Neutrophil (primary cell): ENCODE data around the gene CTNNAL1.

Experiments
- H3K27ac ChIP-seq: fragments of 200-600 bp; sonication (generic); 2 replicates; pipeline ENCODE4 v1.5.1; 2016; ENCODE audit warnings: mild to moderate bottlenecking, moderate library complexity
- H3K27me3 ChIP-seq: fragments of 200-600 bp; sonication (generic); 2 replicates; pipeline ENCODE4 v1.6.0; 2016; ENCODE audit warnings: mild to moderate bottlenecking
- H3K36me3 ChIP-seq: fragments of 200-600 bp; sonication (generic); 2 replicates; pipeline ENCODE4 v1.5.1; 2017
- H3K4me1 ChIP-seq, 2 experiments: fragments of 200-600 bp in 1 of 2; sonication (generic) in 1 of 2; 1 replicate in 1 of 2; 2 replicates in 1 of 2; pipeline versions ENCODE4 v1.5.1 to v1.6.1; 2013 to 2016; ENCODE audit warnings: low read depth in 1 of 2, low read length in 1 of 2, mild to moderate bottlenecking in 1 of 2, moderate library complexity in 1 of 2; ENCODE audit not compliant: control insufficient read depth in 1 of 2, insufficient read depth in 1 of 2
- H3K4me3 ChIP-seq, 2 experiments: fragments of 200-600 bp in 1 of 2; sonication (generic) in 1 of 2; 1 replicate in 1 of 2; 2 replicates in 1 of 2; pipeline ENCODE4 v1.5.1; 2013 to 2016; ENCODE audit warnings: low read depth in 1 of 2, low read length in 1 of 2, mild to moderate bottlenecking in 1 of 2, moderate library complexity in 1 of 2
- H3K9me3 ChIP-seq: fragments of 200-600 bp; sonication (generic); 2 replicates; pipeline ENCODE4 v1.5.1; 2016
- TF ChIP-seq, protein P1 (sequence below): fragments of 200-600 bp; sonication (generic); IDR thresholded peaks from 2 replicates; pipeline ENCODE4 v1.5.1; 2016; ENCODE audit warnings: antibody characterized with exemption

The CTNNAL1 gene

DNA sequence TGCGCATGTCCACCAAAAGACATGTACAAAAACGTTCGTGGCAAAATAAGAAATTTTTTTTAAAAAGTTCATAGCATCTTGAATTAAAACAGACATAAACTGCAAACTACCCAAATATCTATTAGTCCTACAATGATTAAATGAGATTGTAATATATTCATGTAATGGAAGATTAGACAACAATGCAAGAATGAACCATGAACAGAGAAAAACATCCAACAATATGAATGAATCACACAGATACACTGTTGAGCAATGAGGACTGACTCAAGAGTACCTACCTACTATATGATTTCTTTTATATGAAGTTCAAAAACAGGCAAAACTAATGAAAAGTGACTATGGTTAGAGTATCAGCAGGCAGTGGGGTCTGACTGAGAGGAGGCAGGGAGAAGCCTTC, 17.9 kb upstream of the CTNNAL1 start:
- H3K9me3 ChIP-seq, result no peaks in the 10 kb centered on the region
- TF ChIP-seq, protein P1, sequence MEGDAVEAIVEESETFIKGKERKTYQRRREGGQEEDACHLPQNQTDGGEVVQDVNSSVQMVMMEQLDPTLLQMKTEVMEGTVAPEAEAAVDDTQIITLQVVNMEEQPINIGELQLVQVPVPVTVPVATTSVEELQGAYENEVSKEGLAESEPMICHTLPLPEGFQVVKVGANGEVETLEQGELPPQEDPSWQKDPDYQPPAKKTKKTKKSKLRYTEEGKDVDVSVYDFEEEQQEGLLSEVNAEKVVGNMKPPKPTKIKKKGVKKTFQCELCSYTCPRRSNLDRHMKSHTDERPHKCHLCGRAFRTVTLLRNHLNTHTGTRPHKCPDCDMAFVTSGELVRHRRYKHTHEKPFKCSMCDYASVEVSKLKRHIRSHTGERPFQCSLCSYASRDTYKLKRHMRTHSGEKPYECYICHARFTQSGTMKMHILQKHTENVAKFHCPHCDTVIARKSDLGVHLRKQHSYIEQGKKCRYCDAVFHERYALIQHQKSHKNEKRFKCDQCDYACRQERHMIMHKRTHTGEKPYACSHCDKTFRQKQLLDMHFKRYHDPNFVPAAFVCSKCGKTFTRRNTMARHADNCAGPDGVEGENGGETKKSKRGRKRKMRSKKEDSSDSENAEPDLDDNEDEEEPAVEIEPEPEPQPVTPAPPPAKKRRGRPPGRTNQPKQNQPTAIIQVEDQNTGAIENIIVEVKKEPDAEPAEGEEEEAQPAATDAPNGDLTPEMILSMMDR, result no peak
- peaks cover 23% of the 10 kb centered on the region for H3K36me3 ChIP-seq
- H3K4me1 ChIP-seq, result no peaks in the 10 kb centered on the region
- no peak overlapping the region for H3K4me3 ChIP-seq
- no peak overlapping the region for H3K27ac ChIP-seq
- H3K27me3 ChIP-seq, result no peaks in the 10 kb centered on the region

DNA sequence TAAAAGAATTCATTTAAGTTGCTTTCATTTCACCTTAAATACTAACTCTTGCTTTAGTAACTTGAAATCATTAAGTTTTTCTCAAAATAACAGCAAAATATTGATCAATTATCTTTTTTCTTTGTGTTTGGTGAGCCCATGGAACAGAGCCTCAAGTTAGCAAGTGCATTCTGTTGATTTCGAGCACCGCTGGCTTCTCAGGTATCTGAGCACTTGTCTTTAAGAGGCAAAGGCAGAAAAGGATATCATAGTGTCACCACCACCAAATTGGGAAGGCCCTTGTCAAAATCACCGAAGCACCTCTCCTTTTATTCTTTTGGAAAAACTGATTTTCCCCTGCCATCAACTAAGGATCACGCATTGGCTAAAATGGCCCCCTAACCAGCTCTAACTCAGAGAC, 17.1 kb upstream of the CTNNAL1 start:
- H3K27ac ChIP-seq, result no peak overlapping the region
- H3K4me1 ChIP-seq, result no peaks in the 10 kb centered on the region
- TF ChIP-seq, protein P1, result no peak
- peaks cover 21% of the 10 kb centered on the region for H3K36me3 ChIP-seq
- H3K9me3 ChIP-seq, result no peaks in the 10 kb centered on the region
- no peak overlapping the region for H3K4me3 ChIP-seq
- H3K27me3 ChIP-seq, result no peaks in the 10 kb centered on the region

DNA sequence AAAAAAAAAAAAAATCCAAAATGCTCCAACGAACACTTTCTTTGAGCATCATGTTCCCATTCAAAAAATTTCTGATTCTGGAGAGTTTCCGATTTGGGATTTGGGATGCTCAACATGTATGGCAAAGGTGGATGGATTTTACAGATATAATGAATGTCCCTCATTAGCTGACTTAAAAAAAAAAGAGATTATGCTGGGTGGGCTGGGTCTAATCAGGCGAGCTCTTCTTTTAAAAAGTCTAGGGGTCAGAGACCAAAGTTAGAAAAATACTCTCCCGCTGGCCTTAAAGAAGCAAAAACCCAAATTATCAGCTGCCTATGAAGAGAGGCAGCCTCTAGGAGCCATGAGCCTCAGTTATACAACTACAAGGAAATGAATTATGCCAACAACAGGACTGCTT, 15.2 kb upstream of the CTNNAL1 start:
- H3K4me1 ChIP-seq, result peaks cover 0 to 4% of the 10 kb centered on the region in 2 experiments
- peaks cover 12% of the 10 kb centered on the region for H3K36me3 ChIP-seq

DNA sequence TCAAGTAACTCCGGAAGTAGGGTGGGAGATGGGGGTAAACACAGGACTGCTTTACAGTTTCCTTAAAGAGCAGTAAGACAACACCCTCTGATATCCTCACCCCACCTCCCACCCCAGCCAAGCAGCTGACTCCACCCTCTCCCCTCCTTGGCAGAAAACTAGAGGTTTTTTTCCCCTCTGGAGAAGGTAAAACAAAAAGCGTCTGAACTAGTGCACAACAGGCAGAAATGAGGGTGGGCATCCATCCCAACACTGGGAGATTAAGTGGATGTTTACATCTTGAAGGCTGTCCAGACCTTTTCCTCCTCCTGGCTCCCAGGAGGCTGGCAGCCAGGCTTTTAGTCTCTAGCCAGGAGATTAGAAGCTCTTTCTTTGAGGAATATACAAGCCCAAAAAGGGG, 13.9 kb upstream of the CTNNAL1 start:
- Histone ChIP-seq H3K36me3 (peaks cover 4% of the 10 kb centered on the region), H3K27ac (no peak overlapping the region), H3K4me3 (no peak overlapping the region)

More for the DNA sequence above, 15.2 kb upstream of the CTNNAL1 start:
- TF ChIP-seq, protein P1, result no peak
- H3K4me3 ChIP-seq, result no peak overlapping the region
- no peaks in the 10 kb centered on the region for H3K27me3 ChIP-seq
- no peak overlapping the region for H3K27ac ChIP-seq
- H3K9me3 ChIP-seq, result no peaks in the 10 kb centered on the region

DNA sequence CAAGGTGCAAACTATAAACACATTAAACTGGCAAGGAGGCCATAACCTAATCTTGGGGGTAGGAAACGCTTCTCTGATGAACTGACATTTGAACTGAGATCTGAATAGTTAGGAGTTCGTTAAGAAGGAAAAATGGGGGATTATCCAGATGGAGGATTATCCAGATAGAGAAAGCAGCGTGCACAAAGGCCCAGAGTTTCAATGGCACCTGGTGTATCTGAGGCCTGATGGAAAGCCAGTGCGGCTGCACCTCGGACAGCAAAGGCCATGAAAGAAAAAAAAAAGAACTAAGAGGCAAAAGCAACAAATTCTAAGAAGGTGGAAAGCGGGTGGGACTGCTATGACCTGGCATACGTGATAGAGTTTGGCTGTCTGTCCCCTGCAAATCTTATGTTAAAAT, 13.0 kb upstream of the CTNNAL1 start:
- Histone ChIP-seq H3K36me3 (no peaks in the 10 kb centered on the region), H3K27ac (no peak overlapping the region), H3K4me1 (peaks cover 0 to 4% of the 10 kb centered on the region in 2 experiments), H3K4me3 (no peak overlapping the region), H3K27me3 (no peaks in the 10 kb centered on the region), H3K9me3 (no peaks in the 10 kb centered on the region)
- TF ChIP-seq, protein P1, result no peak

More for the DNA sequence above, 13.9 kb upstream of the CTNNAL1 start:
- H3K27me3 ChIP-seq, result no peaks in the 10 kb centered on the region
- H3K9me3 ChIP-seq, result no peaks in the 10 kb centered on the region
- H3K4me1 ChIP-seq, result peaks cover 0 to 4% of the 10 kb centered on the region in 2 experiments
- TF ChIP-seq, protein P1, result no peak

DNA sequence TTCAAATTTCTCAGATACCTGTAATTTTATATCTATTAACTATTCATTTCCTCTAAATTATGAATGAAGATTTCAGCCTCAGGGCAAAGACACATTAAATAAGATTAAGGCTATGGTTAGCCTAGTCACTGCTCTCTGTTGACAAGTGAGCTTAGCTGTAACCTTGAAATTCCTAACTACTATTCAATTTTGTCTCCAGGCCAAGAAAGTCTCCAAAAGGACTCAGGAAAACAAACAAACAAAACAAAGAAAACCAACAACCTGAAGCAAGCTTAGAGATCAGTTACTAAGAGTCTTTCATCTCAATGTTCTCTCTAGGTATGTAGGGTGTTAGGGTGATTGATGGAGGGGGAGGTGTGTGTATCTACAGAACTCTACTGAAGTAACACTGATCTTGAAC, 9.6 kb upstream of the CTNNAL1 start:
- peaks cover 0 to 4% of the 10 kb centered on the region in 2 experiments for H3K4me1 ChIP-seq
- H3K9me3 ChIP-seq, result no peaks in the 10 kb centered on the region
- H3K36me3 ChIP-seq, result no peaks in the 10 kb centered on the region
- H3K4me3 ChIP-seq, result no peak overlapping the region
- no peaks in the 10 kb centered on the region for H3K27me3 ChIP-seq
- H3K27ac ChIP-seq, result no peak overlapping the region
- TF ChIP-seq, protein P1, result no peak
